ENCODE measurements around the gene LDLRAD4. TPM values are rescaled to one million over a fixed set of nuclear protein-coding genes. Genes with fewer than 3 reads are reported as not detected.

Gene LDLRAD4
- total RNA-seq, 1 donor from 2014 or later = 20.4 TPM

GRCh38 chr18:13436576-13436975 lies 218.0 kb downstream of the LDLRAD4 start:
- DNase-seq (ENCODE audit: extremely low spot score, unreplicated experiment) = no peak
- Mint-ChIP-seq H3K27me3 (ENCODE audit: unreplicated experiment) (peaks cover 2% of the 10 kb centered on the region), H3K27ac (ENCODE audit: unreplicated experiment) (no peak overlapping the region)

GRCh38 chr18:13437034-13437433 lies 218.5 kb downstream of the LDLRAD4 start:
- Mint-ChIP-seq H3K4me3 (ENCODE audit: unreplicated experiment) (no peak overlapping the region), H3K27me3 (ENCODE audit: unreplicated experiment) (peaks cover 2% of the 10 kb centered on the region), H3K36me3 (ENCODE audit: unreplicated experiment) (no peaks in the 10 kb centered on the region), H3K27ac (ENCODE audit: unreplicated experiment) (no peak overlapping the region), H3K9me3 (ENCODE audit: unreplicated experiment) (no peaks in the 10 kb centered on the region), H3K4me1 (ENCODE audit: unreplicated experiment) (peaks cover 7% of the 10 kb centered on the region)
- no peak for DNase-seq (ENCODE audit: extremely low spot score, unreplicated experiment)
- TF ChIP-seq, protein P1, sequence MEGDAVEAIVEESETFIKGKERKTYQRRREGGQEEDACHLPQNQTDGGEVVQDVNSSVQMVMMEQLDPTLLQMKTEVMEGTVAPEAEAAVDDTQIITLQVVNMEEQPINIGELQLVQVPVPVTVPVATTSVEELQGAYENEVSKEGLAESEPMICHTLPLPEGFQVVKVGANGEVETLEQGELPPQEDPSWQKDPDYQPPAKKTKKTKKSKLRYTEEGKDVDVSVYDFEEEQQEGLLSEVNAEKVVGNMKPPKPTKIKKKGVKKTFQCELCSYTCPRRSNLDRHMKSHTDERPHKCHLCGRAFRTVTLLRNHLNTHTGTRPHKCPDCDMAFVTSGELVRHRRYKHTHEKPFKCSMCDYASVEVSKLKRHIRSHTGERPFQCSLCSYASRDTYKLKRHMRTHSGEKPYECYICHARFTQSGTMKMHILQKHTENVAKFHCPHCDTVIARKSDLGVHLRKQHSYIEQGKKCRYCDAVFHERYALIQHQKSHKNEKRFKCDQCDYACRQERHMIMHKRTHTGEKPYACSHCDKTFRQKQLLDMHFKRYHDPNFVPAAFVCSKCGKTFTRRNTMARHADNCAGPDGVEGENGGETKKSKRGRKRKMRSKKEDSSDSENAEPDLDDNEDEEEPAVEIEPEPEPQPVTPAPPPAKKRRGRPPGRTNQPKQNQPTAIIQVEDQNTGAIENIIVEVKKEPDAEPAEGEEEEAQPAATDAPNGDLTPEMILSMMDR (IDR thresholded peaks at IDR 0.05) = no peak

More at GRCh38 chr18:13436576-13436975, 218.0 kb downstream of the LDLRAD4 start:
- no peaks in the 10 kb centered on the region for H3K9me3 Mint-ChIP-seq (ENCODE audit: unreplicated experiment)
- TF ChIP-seq, protein P1 (IDR thresholded peaks at IDR 0.05) = no peak
- no peaks in the 10 kb centered on the region for H3K36me3 Mint-ChIP-seq (ENCODE audit: unreplicated experiment)
- H3K4me1 Mint-ChIP-seq (ENCODE audit: unreplicated experiment) = peaks cover 7% of the 10 kb centered on the region
- no peak overlapping the region for H3K4me3 Mint-ChIP-seq (ENCODE audit: unreplicated experiment)

DNA sequence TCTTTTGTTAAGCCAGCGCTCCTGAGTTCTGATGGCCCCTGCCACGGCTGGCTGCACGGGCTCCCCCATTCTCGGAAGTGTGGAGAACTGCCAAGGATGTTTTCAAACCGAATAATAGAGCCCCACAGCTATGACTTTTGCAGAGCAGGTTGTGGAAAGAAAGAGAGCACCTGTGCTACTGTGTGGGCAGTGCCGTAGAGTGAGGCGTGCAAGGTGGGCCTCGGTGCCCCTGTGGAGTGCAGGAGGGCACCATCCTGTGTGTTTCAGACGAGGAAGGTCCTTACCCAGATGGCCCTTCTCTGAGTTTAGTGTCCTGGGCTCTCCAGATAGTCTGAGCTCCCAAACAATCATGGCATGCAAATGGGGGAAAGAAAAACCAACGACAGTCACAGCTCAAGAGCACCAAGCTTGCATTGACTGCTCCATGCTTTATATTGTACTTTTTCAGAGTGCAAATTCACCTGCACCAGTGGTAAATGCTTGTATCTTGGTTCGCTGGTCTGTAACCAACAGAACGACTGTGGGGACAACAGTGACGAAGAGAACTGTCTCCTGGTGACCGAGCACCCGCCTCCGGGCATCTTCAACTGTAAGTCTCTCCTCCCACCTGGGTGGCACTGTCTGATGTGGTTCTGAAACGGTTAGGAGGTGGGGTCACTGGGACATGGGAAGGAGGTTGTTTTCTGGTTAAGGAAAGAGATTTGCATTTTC lies 219.4 kb downstream of the LDLRAD4 start:
- Mint-ChIP-seq H3K27me3 (ENCODE audit: unreplicated experiment) (peaks cover 2% of the 10 kb centered on the region), H3K27ac (ENCODE audit: unreplicated experiment) (no peak overlapping the region)

DNA sequence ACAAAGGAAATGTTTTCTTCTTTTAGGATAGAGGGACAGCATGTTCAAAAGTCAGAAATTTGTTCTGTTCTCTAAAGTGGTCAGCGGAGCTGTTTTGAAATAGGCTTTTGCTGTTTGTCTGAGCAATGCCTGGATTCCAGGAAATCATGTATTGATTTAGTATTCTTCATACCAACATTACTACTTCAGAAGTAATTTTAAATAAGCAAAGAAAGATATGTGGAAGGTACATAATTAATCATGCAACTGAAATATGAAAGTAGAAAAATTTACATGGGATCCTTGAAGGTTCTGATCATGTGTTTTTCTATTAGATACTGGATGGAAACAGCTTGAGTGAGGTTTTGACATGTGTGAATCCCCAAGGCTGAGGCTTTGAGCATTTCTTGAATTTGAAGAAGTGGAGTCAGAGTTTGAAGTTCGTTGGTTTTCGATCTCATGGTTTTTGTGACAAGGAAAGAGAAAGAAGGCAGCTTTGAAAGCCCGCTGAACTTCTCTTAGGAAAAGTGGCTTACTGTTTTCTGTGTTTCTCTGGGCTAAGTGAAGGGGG lies 220.0 kb downstream of the LDLRAD4 start:
- no peaks in the 10 kb centered on the region for H3K9me3 Mint-ChIP-seq (ENCODE audit: unreplicated experiment)
- TF ChIP-seq, protein P1 (IDR thresholded peaks at IDR 0.05) = no peak
- no peak for DNase-seq (ENCODE audit: extremely low spot score, unreplicated experiment)
- H3K27ac Mint-ChIP-seq (ENCODE audit: unreplicated experiment) = no peak overlapping the region
- peaks cover 7% of the 10 kb centered on the region for H3K27me3 Mint-ChIP-seq (ENCODE audit: unreplicated experiment)
- peaks cover 6% of the 10 kb centered on the region for H3K4me1 Mint-ChIP-seq (ENCODE audit: unreplicated experiment)
- H3K36me3 Mint-ChIP-seq (ENCODE audit: unreplicated experiment) = no peaks in the 10 kb centered on the region
- H3K4me3 Mint-ChIP-seq (ENCODE audit: unreplicated experiment) = no peak overlapping the region

More for the DNA sequence above, 219.4 kb downstream of the LDLRAD4 start:
- H3K4me3 Mint-ChIP-seq (ENCODE audit: unreplicated experiment) = no peak overlapping the region
- peaks cover 7% of the 10 kb centered on the region for H3K4me1 Mint-ChIP-seq (ENCODE audit: unreplicated experiment)
- no peaks in the 10 kb centered on the region for H3K36me3 Mint-ChIP-seq (ENCODE audit: unreplicated experiment)
- H3K9me3 Mint-ChIP-seq (ENCODE audit: unreplicated experiment) = no peaks in the 10 kb centered on the region
- DNase-seq (ENCODE audit: extremely low spot score, unreplicated experiment) = no peak
- TF ChIP-seq, protein P1 (IDR thresholded peaks at IDR 0.05) = no peak

DNA sequence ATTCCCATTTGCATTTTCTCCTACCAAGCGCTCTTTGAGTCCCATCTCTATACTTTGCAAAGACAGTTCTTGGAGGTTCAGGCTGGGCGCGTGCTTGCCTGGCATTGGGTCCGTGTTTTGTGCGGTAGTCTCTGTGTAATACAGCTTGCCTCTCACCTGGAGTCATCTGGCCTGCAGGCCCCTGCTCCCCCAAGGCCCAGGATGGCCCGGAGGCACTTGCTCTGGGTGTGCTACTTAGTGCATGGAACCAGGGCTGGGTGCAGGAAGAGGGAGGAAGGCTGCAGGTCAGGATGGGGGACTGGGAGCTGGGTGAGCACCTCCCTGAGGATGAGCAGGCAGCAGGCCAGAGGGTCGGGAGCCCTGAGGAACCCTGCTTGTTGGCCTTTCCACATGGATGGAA lies 220.9 kb downstream of the LDLRAD4 start:
- TF ChIP-seq, protein P1 (IDR thresholded peaks at IDR 0.05) = no peak
- no peaks in the 10 kb centered on the region for H3K36me3 Mint-ChIP-seq (ENCODE audit: unreplicated experiment)
- no peaks in the 10 kb centered on the region for H3K9me3 Mint-ChIP-seq (ENCODE audit: unreplicated experiment)
- H3K4me1 Mint-ChIP-seq (ENCODE audit: unreplicated experiment) = peaks cover 2% of the 10 kb centered on the region
- H3K27ac Mint-ChIP-seq (ENCODE audit: unreplicated experiment) = no peak overlapping the region
- no peak overlapping the region for H3K4me3 Mint-ChIP-seq (ENCODE audit: unreplicated experiment)
- peaks cover 7% of the 10 kb centered on the region for H3K27me3 Mint-ChIP-seq (ENCODE audit: unreplicated experiment)
- DNase-seq (ENCODE audit: extremely low spot score, unreplicated experiment) = no peak
